Measurements from ENCODE around the gene BICD2. TPM values are rescaled to one million over a fixed set of nuclear protein-coding genes. Genes with fewer than 3 reads are reported as not detected.

Gene BICD2
- total and polyA plus RNA-seq, 2 of the 13 experiments (the other 11 are each of a cell fraction or from before 2014, with no cell fraction given), result 5.1 to 17.4 TPM

DNA sequence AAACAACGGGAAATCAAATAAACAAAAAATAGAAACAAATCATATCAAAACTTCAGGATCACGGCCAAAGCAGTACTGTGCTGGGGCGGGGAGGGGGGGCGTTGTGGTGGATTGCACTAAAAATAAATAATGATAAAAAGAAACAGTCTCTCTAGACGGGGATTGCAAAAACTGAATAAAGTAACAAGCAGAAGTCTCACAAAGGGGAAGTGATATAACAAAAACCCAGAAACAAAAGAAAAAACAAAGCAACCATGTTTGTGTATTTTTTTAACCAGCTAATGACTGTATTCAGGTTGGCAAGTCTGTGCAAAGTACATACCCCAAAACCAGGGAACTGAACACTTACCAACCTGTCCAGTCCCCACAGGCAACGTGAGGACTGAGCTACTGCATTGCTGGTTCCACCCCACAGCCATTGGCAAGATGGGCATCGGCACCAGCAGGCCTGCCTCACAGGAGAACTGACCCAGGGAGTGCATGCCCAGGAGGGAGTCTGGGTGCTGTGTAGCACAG lies 24.1 kb downstream of the BICD2 start (continued):
- TF ChIP-seq, protein P1, sequence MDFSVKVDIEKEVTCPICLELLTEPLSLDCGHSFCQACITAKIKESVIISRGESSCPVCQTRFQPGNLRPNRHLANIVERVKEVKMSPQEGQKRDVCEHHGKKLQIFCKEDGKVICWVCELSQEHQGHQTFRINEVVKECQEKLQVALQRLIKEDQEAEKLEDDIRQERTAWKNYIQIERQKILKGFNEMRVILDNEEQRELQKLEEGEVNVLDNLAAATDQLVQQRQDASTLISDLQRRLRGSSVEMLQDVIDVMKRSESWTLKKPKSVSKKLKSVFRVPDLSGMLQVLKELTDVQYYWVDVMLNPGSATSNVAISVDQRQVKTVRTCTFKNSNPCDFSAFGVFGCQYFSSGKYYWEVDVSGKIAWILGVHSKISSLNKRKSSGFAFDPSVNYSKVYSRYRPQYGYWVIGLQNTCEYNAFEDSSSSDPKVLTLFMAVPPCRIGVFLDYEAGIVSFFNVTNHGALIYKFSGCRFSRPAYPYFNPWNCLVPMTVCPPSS (IDR thresholded peaks at IDR 0.05), result no peak
- no peak for TF ChIP-seq TBP (CRISPR knock-in tag; IDR thresholded peaks at IDR 0.05)
- no peak for TF ChIP-seq ZFP37 (CRISPR knock-in tag; IDR thresholded peaks at IDR 0.05; ENCODE audit: borderline replicate concordance)
- TF ChIP-seq, protein P2, sequence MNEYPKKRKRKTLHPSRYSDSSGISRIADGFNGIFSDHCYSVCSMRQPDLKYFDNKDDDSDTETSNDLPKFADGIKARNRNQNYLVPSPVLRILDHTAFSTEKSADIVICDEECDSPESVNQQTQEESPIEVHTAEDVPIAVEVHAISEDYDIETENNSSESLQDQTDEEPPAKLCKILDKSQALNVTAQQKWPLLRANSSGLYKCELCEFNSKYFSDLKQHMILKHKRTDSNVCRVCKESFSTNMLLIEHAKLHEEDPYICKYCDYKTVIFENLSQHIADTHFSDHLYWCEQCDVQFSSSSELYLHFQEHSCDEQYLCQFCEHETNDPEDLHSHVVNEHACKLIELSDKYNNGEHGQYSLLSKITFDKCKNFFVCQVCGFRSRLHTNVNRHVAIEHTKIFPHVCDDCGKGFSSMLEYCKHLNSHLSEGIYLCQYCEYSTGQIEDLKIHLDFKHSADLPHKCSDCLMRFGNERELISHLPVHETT (CRISPR knock-in tag; conservative IDR thresholded peaks at IDR 0.05), result no peak
- TF ChIP-seq ZSCAN22 (CRISPR knock-in tag; IDR thresholded peaks at IDR 0.05), result no peak
- TF ChIP-seq ZIK1 (CRISPR knock-in tag; IDR thresholded peaks at IDR 0.05; ENCODE audit: borderline replicate concordance, low read depth), result no peak
- no peak for TF ChIP-seq ZNF136 (CRISPR knock-in tag; IDR thresholded peaks at IDR 0.05; ENCODE audit: low read depth)
- no peak for TF ChIP-seq NFE2L1 (CRISPR knock-in tag; IDR thresholded peaks at IDR 0.05; ENCODE audit: borderline replicate concordance)
- no peak for TF ChIP-seq ZNF891 (CRISPR knock-in tag; IDR thresholded peaks at IDR 0.05)
- no peak for TF ChIP-seq ZNF788 (CRISPR knock-in tag; IDR thresholded peaks at IDR 0.05; ENCODE audit: borderline replicate concordance)

DNA sequence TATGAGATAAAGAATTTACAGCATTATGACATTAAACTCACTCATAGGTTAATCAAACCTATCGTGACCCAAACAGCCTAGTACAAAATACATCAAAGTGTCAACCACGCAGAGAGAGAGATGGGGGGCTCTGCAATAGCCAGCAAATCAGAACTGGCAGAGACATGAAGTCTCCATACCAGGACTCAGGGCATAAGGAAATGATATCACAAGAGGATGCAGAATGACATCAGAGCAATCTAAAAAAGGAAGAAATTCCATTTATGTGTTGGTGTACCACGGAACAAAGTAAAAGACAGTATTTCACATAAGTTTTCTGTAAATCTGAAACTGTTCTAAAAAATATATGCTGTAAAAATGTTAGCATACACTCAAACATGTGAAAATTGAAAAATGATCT lies 24.6 kb downstream of the BICD2 start:
- H3K79me2 ChIP-seq (ENCODE audit: insufficient read depth, low read length), result peaks cover 58% of the 10 kb centered on the region
- H3K4me1 ChIP-seq (ENCODE audit: insufficient read depth, low read length), result 0 out of 2 replicates have a peak, but pooled peaks cover 11% of the 10 kb centered on the region
- CTCF ChIA-PET (ENCODE audit: low intra/inter-chr PET ratio, low total read pairs), result no interaction called here
- H3K4me3 ChIP-seq (replicated peaks in 1 of 3; ENCODE audit: insufficient read depth in 1 of 3, low read depth in 2 of 3, low read length in 3 of 3), result no peak overlapping the region
- WGBS (ENCODE audit: low lambda C conversion rate), result 91% methylated on average over 3 of the region's 3 CpGs
- no peak overlapping the region for H3K27ac ChIP-seq (ENCODE audit: extremely low read length, insufficient read depth, low read length)
- ATAC-seq (no peak), DNase-seq (ENCODE audit: low spot score) (no peak), FAIRE-seq (no peak)
- no peaks in the 10 kb centered on the region for H3K27me3 ChIP-seq (ENCODE audit: control insufficient read depth in 1 of 2, insufficient read depth in 2 of 2, low read length in 2 of 2)
- H2AFZ ChIP-seq (ENCODE audit: low read length), result no peak overlapping the region
- no TSS peak for BruUV-seq (replicated peaks)
- in situ Hi-C loops (cut with HindIII; ENCODE audit: extremely low pct_ligation_motif_present, low pct_unique_long_range_greater_than_20kb) (no loop called here), intact Hi-C loops (cut with micrococcal nuclease; ENCODE audit: unreplicated experiment) (no loop called here)
- H3K9me3 ChIP-seq (ENCODE audit: low read length), result no peaks in the 10 kb centered on the region
- POLR2A ChIA-PET, result no interaction called here
- H3K9ac ChIP-seq (ENCODE audit: insufficient read depth, low read depth, low read length), result no peak overlapping the region
- no peak overlapping the region for H3K4me2 ChIP-seq (ENCODE audit: low read depth, low read length)
- H3K36me3 ChIP-seq (replicated peaks in 1 of 2; ENCODE audit: control insufficient read depth in 1 of 2, insufficient read depth in 2 of 2, low read length in 2 of 2), result no peaks in the 10 kb centered on the region
- H4K20me1 ChIP-seq (ENCODE audit: insufficient read depth, low read length), result peaks cover 7% of the 10 kb centered on the region; the same call in 1 of the 2 replicates
- no peak for TF ChIP-seq KLF11 (CRISPR knock-in tag; IDR thresholded peaks at IDR 0.05)
- TF ChIP-seq SNAI1 (CRISPR knock-in tag; IDR thresholded peaks at IDR 0.05; ENCODE audit: borderline replicate concordance), result no peak
- no peak for TF ChIP-seq ATM (IDR thresholded peaks at IDR 0.05; ENCODE audit: borderline replicate concordance)
- TF ChIP-seq ZMYM3 (CRISPR knock-in tag; IDR thresholded peaks at IDR 0.05), result no peak
- TF ChIP-seq ZSCAN25 (CRISPR knock-in tag; IDR thresholded peaks at IDR 0.05), result no peak
- TF ChIP-seq ZNF737 (CRISPR knock-in tag; IDR thresholded peaks at IDR 0.05; ENCODE audit: borderline replicate concordance), result no peak
- TF ChIP-seq NCOA2 (CRISPR knock-in tag; IDR thresholded peaks at IDR 0.05), result no peak
- TF ChIP-seq, protein P3, sequence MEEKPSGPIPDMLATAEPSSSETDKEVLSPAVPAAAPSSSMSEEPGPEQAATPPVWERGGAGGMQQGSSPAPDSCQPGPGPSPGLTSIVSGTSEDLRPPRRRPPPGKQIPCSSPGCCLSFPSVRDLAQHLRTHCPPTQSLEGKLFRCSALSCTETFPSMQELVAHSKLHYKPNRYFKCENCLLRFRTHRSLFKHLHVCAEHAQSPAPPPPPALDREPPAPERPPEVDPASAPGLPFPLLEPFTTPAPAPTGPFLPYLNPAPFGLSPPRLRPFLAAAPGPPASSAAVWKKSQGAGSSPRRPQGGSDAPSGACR (CRISPR knock-in tag; IDR thresholded peaks at IDR 0.05), result no peak
- TF ChIP-seq LCORL (IDR thresholded peaks at IDR 0.05), result no peak
- no peak for TF ChIP-seq LCORL (CRISPR knock-in tag; IDR thresholded peaks at IDR 0.05)
- TF ChIP-seq CEBPB (IDR thresholded peaks at IDR 0.05; ENCODE audit: borderline replicate concordance, low read depth, low read length), result no peak
- no peak for TF ChIP-seq NCOR1 (IDR thresholded peaks at IDR 0.05; ENCODE audit: borderline replicate concordance, low read length)
- TF ChIP-seq ELF3 (CRISPR knock-in tag; IDR thresholded peaks at IDR 0.05), result no peak
- no peak for TF ChIP-seq HIVEP1 (CRISPR knock-in tag; IDR thresholded peaks at IDR 0.05)
- no peak for TF ChIP-seq ZNF510 (CRISPR knock-in tag; IDR thresholded peaks at IDR 0.05; ENCODE audit: low read depth)

Measured in HepG2 (cell line).